Measurements from ENCODE around the gene C4BPB.

The C4BPB gene

DNA sequence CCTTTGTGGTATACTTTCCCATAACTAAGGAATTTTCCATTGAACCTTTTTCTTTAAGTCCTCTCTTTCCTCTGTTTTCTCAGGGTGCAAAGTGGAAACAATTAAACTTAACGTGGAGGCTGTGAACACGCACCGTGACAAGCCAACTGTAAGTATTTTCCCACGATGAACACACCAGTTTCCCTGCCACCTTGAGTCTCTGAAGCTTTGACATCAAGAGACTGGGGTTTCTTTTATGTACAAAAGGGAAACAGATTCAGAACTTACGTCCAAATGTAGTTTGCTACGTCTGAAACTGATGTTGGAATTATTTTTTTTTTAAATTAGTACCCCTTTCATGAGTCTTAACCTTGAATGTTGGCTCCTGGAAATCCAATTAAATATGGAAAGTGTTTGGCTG lies 17.2 kb upstream of the C4BPB start:
- TF ChIP-seq POLR2AphosphoS5 (IDR thresholded peaks at IDR 0.05; ENCODE audit: low read depth, low read length), result no peak
- no peak for TF ChIP-seq TAF1 (IDR thresholded peaks at IDR 0.05; ENCODE audit: borderline replicate concordance, insufficient read depth, low read length)
- no peak for TF ChIP-seq SIN3A (IDR thresholded peaks at IDR 0.05; ENCODE audit: borderline replicate concordance, insufficient read depth, low read length)
- TF ChIP-seq, protein P1, sequence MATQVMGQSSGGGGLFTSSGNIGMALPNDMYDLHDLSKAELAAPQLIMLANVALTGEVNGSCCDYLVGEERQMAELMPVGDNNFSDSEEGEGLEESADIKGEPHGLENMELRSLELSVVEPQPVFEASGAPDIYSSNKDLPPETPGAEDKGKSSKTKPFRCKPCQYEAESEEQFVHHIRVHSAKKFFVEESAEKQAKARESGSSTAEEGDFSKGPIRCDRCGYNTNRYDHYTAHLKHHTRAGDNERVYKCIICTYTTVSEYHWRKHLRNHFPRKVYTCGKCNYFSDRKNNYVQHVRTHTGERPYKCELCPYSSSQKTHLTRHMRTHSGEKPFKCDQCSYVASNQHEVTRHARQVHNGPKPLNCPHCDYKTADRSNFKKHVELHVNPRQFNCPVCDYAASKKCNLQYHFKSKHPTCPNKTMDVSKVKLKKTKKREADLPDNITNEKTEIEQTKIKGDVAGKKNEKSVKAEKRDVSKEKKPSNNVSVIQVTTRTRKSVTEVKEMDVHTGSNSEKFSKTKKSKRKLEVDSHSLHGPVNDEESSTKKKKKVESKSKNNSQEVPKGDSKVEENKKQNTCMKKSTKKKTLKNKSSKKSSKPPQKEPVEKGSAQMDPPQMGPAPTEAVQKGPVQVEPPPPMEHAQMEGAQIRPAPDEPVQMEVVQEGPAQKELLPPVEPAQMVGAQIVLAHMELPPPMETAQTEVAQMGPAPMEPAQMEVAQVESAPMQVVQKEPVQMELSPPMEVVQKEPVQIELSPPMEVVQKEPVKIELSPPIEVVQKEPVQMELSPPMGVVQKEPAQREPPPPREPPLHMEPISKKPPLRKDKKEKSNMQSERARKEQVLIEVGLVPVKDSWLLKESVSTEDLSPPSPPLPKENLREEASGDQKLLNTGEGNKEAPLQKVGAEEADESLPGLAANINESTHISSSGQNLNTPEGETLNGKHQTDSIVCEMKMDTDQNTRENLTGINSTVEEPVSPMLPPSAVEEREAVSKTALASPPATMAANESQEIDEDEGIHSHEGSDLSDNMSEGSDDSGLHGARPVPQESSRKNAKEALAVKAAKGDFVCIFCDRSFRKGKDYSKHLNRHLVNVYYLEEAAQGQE (IDR thresholded peaks at IDR 0.05; ENCODE audit: insufficient read depth in 1 of 2, low read depth in 2 of 2, low read length in 2 of 2), result no peak

DNA sequence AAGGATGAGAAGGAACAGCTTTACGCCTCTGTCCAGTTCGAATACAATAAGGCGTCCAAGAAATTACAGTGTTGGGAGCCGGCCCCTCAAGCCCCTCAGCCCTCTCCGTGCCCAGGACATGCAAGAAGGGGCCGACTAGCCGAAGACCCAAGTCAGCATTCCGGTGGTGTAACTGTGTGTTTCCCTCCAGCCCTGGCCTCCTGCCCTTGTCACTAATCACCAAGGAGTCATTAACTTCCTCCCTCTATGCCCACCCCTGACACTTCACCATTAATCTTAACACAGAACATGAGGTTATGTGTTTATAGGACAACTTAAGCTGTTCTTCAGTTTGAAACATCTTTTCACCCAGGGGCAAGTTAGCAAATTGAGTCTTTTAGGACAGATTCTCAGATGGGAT lies 16.4 kb upstream of the C4BPB start:
- TF ChIP-seq FOXP2 (optimal IDR thresholded peaks at IDR 0.05; ENCODE audit: borderline replicate concordance, extremely low read depth, extremely low read length, insufficient read depth), result no peak
- no peak for TF ChIP-seq POLR2AphosphoS5 (IDR thresholded peaks at IDR 0.05; ENCODE audit: low read depth, low read length)
- no peak for TF ChIP-seq TAF1 (IDR thresholded peaks at IDR 0.05; ENCODE audit: borderline replicate concordance, insufficient read depth, low read length)
- TF ChIP-seq SIN3A (IDR thresholded peaks at IDR 0.05; ENCODE audit: borderline replicate concordance, insufficient read depth, low read length), result no peak
- TF ChIP-seq, protein P1 (IDR thresholded peaks at IDR 0.05; ENCODE audit: insufficient read depth in 1 of 2, low read depth in 2 of 2, low read length in 2 of 2), result no peak

DNA sequence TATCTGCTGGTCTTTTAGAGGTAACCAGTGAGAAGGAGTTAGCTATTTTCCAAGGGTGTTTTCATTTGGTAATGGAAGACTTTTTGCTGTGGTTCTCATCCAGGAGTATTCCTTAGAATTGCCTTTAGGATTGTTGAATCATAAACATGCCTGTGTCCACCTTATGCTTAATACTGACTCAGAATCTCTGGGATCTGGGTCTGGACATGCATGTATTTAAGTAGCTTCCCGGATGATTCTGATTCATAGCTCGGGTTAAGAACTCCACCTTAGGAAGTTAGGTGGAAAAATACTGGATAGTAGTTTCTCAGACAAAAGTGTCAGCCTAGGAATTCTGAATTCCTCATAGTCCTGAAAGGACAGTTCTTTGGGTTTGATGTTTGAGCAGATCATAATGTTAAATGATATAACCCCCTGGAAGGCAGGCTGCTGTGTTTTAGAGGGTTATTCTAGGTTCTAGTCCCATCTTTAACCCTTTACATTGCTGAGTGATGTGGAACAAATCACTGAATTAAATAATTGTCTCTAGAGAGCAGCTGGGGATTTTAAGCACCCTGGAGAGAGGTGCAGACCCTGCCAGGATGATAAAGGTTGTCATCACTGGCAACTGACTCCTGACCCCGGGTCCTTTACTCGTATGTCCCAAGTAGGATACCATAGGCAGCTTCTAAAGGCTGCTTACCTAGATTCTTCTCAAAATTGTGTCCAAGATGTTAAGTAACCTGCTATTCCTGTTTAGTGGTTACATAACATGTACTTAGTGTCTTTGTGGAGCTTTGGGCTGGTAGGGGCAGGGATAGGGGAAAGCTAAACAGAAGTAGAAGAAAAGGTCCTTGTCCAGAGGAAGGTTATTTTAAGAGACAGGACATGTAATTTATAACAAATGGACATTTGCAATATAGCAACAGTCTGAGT lies 14.5 kb upstream of the C4BPB start:
- no peak for TF ChIP-seq TAF1 (IDR thresholded peaks at IDR 0.05; ENCODE audit: borderline replicate concordance, insufficient read depth, low read length)
- TF ChIP-seq, protein P1 (IDR thresholded peaks at IDR 0.05; ENCODE audit: insufficient read depth in 1 of 2, low read depth in 2 of 2, low read length in 2 of 2), result peak in 1 of 2 experiments; percentile 81; a peak in 2 of 4 replicates

DNA sequence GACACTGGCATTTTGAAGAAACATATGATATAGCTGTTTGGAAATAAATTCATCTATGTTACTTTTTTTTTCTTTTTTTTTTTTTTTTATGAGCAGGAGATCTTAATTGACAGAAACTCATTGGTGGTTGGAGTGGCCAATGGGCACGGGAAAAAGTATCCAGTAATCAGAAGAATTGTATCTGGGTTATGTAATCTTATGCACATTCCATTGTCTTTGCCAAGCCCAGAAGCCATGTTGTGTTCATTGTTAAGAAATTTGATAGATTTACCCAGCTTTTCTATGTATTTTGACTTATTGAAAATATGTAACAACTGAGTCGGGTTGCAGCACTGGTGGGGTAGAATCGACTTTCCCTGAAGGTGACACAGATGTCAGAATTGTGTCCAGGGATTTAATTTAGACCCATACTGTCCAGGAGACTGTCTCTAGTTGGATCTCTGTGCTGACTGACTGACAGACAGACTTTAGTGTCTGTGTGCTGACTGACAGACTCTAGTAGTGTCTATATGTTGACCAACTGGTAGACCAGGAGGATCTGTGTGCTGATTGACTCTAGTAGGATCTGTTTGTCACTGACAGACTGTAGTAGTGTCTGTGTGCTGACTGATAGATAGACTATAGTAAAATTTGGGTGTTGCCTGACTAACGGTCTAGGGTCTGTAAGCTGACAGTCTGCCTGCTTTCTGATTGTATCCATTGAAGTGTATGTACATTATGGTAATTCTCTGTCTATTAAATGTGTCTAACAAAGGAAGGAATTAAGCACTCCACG lies 12.3 kb upstream of the C4BPB start:
- TF ChIP-seq FOXP2 (optimal IDR thresholded peaks at IDR 0.05; ENCODE audit: borderline replicate concordance, extremely low read depth, extremely low read length, insufficient read depth) (no peak), SIN3A (IDR thresholded peaks at IDR 0.05; ENCODE audit: borderline replicate concordance, insufficient read depth, low read length) (no peak), TAF1 (IDR thresholded peaks at IDR 0.05; ENCODE audit: borderline replicate concordance, insufficient read depth, low read length) (no peak), POLR2AphosphoS5 (IDR thresholded peaks at IDR 0.05; ENCODE audit: low read depth, low read length) (no peak)
- TF ChIP-seq, protein P1 (IDR thresholded peaks at IDR 0.05; ENCODE audit: insufficient read depth in 1 of 2, low read depth in 2 of 2, low read length in 2 of 2), result no peak
